B cell (primary cell): ENCODE data around the gene S1PR5. TPM values are rescaled to one million over a fixed set of nuclear protein-coding genes. Genes with fewer than 3 reads are reported as not detected.

Source experiments
- ATAC-seq: fragments of 200-7000 bp; cut with Tn5 transposase; one replicate; pipeline ENCODE4 v1.10.0; 2021; ENCODE audit warnings: low read depth, mild to moderate bottlenecking, moderate number of reproducible peaks, moderate library complexity
- CTCF ChIA-PET: fragments of 350-600 bp; sonication (Branson Sonifier 250); formaldehyde crosslinking; loops from one replicate; lab custom pipeline; 2021; ENCODE audit warnings: antibody characterized with exemption, inconsistent platforms; lab: Charles Lee
- POLR2A ChIA-PET: fragments of 350-600 bp; sonication (Branson Sonifier 250); formaldehyde crosslinking; loops from one replicate; lab custom pipeline; 2021; ENCODE audit warnings: antibody characterized with exemption; lab: Charles Lee
- DNase-seq: peaks from one replicate; pipeline ENCODE4 v3.0.0; 2013
- H2AFZ ChIP-seq: 2 replicates; pipeline ENCODE4 v1.6.1; 2012; ENCODE audit warnings: mild to moderate bottlenecking, low read depth, low read length; ENCODE audit not compliant: insufficient read depth, poor library complexity, severe bottlenecking
- H3K27ac ChIP-seq, 2 donors: 1 replicate in 1 of 2; 2 replicates in 1 of 2; pipeline ENCODE4 v1.5.1; 2012 to 2013; ENCODE audit warnings: low read length in 2 of 2, mild to moderate bottlenecking in 2 of 2, moderate library complexity in 1 of 2
- H3K27me3 ChIP-seq, 4 experiments: fragments of 200-600 bp in 1 of 4; sonication (generic) in 1 of 4; replicated peaks in 1 of 4; 1 replicate in 2 of 4; 2 replicates in 2 of 4; pipeline versions ENCODE4 v1.6.1 to v1.7.0; 2013 to 2016; ENCODE audit warnings: low read length in 3 of 4, mild to moderate bottlenecking in 2 of 4, mixed read lengths in 1 of 4, moderate library complexity in 1 of 4; ENCODE audit not compliant: insufficient read depth in 4 of 4, control insufficient read depth in 3 of 4; ENCODE audit errors: control extremely low read depth in 1 of 4
- H3K36me3 ChIP-seq, 2 experiments: replicated peaks in 1 of 2; 1 replicate in 1 of 2; 2 replicates in 1 of 2; pipeline versions ENCODE4 v1.6.1 to v1.7.1; 2013; ENCODE audit warnings: low read length in 1 of 2; ENCODE audit not compliant: insufficient read depth in 2 of 2, control insufficient read depth in 1 of 2; ENCODE audit errors: control extremely low read depth in 1 of 2, extremely low read depth in 1 of 2
- H3K4me1 ChIP-seq, 2 donors: fragments of 200-600 bp in 1 of 2; sonication (generic) in 1 of 2; 1 replicate in 1 of 2; 2 replicates in 1 of 2; pipeline versions ENCODE4 v1.5.1 to v1.6.1; 2013 to 2017; ENCODE audit warnings: low read length in 2 of 2; ENCODE audit not compliant: control insufficient read depth in 2 of 2, insufficient read depth in 2 of 2
- H3K4me2 ChIP-seq: replicated peaks from 2 replicates; pipeline ENCODE3; 2012; ENCODE audit warnings: mild to moderate bottlenecking, low read depth, low read length; ENCODE audit not compliant: poor library complexity, severe bottlenecking
- H3K4me3 ChIP-seq, 5 experiments: fragments of 200-600 bp in 1 of 5; sonication (generic) in 1 of 5; 1 replicate in 3 of 5; 2 replicates in 2 of 5; pipeline versions ENCODE4 v1.5.1 to v1.7.0; 2011 to 2016; ENCODE audit warnings: low read length in 4 of 5, mild to moderate bottlenecking in 4 of 5, low read depth in 2 of 5, control low read depth in 1 of 5, moderate library complexity in 1 of 5; ENCODE audit not compliant: insufficient read depth in 1 of 5; ENCODE audit errors: control extremely low read depth in 1 of 5, extremely low read depth in 1 of 5
- H3K79me2 ChIP-seq: fragments of 200-600 bp; sonication (generic); one replicate; pipeline ENCODE4 v1.6.0; 2016; ENCODE audit warnings: low read length; ENCODE audit not compliant: control insufficient read depth, insufficient read depth
- H3K9ac ChIP-seq: fragments of 200-600 bp; sonication (generic); 2 replicates; pipeline ENCODE4 v1.6.1; 2017; ENCODE audit warnings: mild to moderate bottlenecking, low read length, moderate library complexity
- H3K9me3 ChIP-seq, 3 donors: one replicate each; pipeline versions ENCODE4 v1.6.1 to v1.7.1; 2013; ENCODE audit warnings: low read length in 2 of 3; ENCODE audit not compliant: control insufficient read depth in 2 of 3, insufficient read depth in 1 of 3; ENCODE audit errors: control extremely low read depth in 1 of 3
- H4K20me1 ChIP-seq: 2 replicates; pipeline ENCODE4 v1.6.0; 2012; ENCODE audit warnings: mild to moderate bottlenecking, low read length; ENCODE audit not compliant: insufficient read depth, control insufficient read depth, poor library complexity, severe bottlenecking
- H3K27ac Mint-ChIP-seq: one replicate; pipeline ENCODE4 v1.8.0; 2021; ENCODE audit warnings: mixed read lengths
- H3K27me3 Mint-ChIP-seq: one replicate; pipeline ENCODE4 v1.8.0; 2021; ENCODE audit warnings: mixed read lengths
- H3K4me1 Mint-ChIP-seq: one replicate; pipeline ENCODE4 v1.8.0; 2021; ENCODE audit warnings: mixed read lengths
- H3K4me3 Mint-ChIP-seq: one replicate; pipeline ENCODE4 v1.8.0; 2021; ENCODE audit warnings: mixed read lengths
- H3K9me3 Mint-ChIP-seq: one replicate; pipeline ENCODE4 v1.8.0; 2022; ENCODE audit warnings: mixed read lengths; ENCODE audit not compliant: insufficient read depth
- CTCF ChIP-seq: fragments of 200-600 bp; IDR thresholded peaks from one replicate; pipeline ENCODE4 v1.8.0; 2022; ENCODE audit warnings: antibody characterized with exemption, mild to moderate bottlenecking
- EZH2 ChIP-seq: IDR thresholded peaks from 2 replicates; pipeline ENCODE4 v1.6.1; 2012; ENCODE audit warnings: borderline replicate concordance, low read depth, mild to moderate bottlenecking, moderate library complexity, low read length; ENCODE audit not compliant: insufficient read depth, poor library complexity, severe bottlenecking
- WGBS: methylation state at CpG from one replicate; pipeline ENCODE4 v1.1.5; 2013; ENCODE audit warnings: missing lambda C conversion rate; ENCODE audit not compliant: insufficient coverage; 5-methylcytosine and 5-hydroxymethylcytosine counted together
- intact Hi-C: fragments of 100-400 bp; cut with micrococcal nuclease; formaldehyde crosslinking; loops from one replicate; pipeline ENCODE4 v1.10.0; 2022
- polyA plus RNA-seq: library from polyadenylated mRNA; depleted of rRNA; stranded (reverse); fragments of >200 nt; gene quantifications from 2 replicates; pipeline ENCODE4 v1.2.3, GENCODE V29; 2012
- total RNA-seq, 2 donors: library from RNA; stranded (reverse); fragments of 120-200 nt in 1 of 2; gene quantifications; 1 replicate in 1 of 2; 2 replicates in 1 of 2; pipeline versions ENCODE4 v1.2.3 to v1.2.4, GENCODE V29; 2013 to 2022

The S1PR5 gene
- total and polyA plus RNA-seq, 2 donors (not counting 1 experiment from before 2014, with no cell fraction given) = 0.27 to 0.67 TPM

GRCh38 chr19:10517760-10518443 is 655 bp upstream of the S1PR5 start:
- Mint-ChIP-seq H3K9me3 (no peaks in the 10 kb centered on the region), H3K27me3 (peaks cover 51% of the 10 kb centered on the region), H3K27ac (no peak overlapping the region), H3K4me1 (peaks cover 36% of the 10 kb centered on the region), H3K4me3 (peak overlapping the region; percentile 40)
- no peak overlapping the region for H3K27ac ChIP-seq
- no peaks in the 10 kb centered on the region for H4K20me1 ChIP-seq
- POLR2A ChIA-PET = interaction anchor here (0.7 kb wide), 1 partner anchor 318 kb away, joined by 13 read pairs; the partner anchor contains the start of gene TMED1
- CTCF ChIA-PET = interaction anchor here (1.5 kb wide), 1 partner anchor 9 kb away, joined by 3 read pairs; no protein-coding TSS in a partner anchor
- WGBS = 3% methylated on average over 19 of the region's 27 CpGs
- H3K9me3 ChIP-seq = peaks cover 0 to 13% (median 0%) of the 10 kb centered on the region in 3 donors
- no peaks in the 10 kb centered on the region for H3K36me3 ChIP-seq
- H3K4me3 ChIP-seq = peak overlapping the region in 1 of 5 experiments; percentile 14
- H3K79me2 ChIP-seq = no peaks in the 10 kb centered on the region
- peak overlapping the region; percentile 26 for H3K9ac ChIP-seq
- DNase-seq = peak; percentile 42
- ATAC-seq = peak; percentile 28
- intact Hi-C loops = no loop called here
- H2AFZ ChIP-seq = peak overlapping the region; percentile 32
- peaks cover 2 to 78% (median 43%) of the 10 kb centered on the region in 4 experiments for H3K27me3 ChIP-seq
- TF ChIP-seq EZH2 (no peak), CTCF (no peak)
- H3K4me1 ChIP-seq = peaks cover 34 to 39% of the 10 kb centered on the region in 2 donors
- peak overlapping the region; percentile 55 for H3K4me2 ChIP-seq
